Measurements from ENCODE around the gene MORN1.

GRCh38 chr1:2308844-2309243 is 82.5 kb downstream of the MORN1 start:
- TF ChIP-seq EP300 (IDR thresholded peaks at IDR 0.05; ENCODE audit: borderline replicate concordance) = no peak
- TF ChIP-seq NFIC (IDR thresholded peaks at IDR 0.05) = no peak
- TF ChIP-seq YY1 (IDR thresholded peaks at IDR 0.05; ENCODE audit: low read depth) = no peak
- no peak for TF ChIP-seq MAX (IDR thresholded peaks at IDR 0.05)
- TF ChIP-seq, protein P1, sequence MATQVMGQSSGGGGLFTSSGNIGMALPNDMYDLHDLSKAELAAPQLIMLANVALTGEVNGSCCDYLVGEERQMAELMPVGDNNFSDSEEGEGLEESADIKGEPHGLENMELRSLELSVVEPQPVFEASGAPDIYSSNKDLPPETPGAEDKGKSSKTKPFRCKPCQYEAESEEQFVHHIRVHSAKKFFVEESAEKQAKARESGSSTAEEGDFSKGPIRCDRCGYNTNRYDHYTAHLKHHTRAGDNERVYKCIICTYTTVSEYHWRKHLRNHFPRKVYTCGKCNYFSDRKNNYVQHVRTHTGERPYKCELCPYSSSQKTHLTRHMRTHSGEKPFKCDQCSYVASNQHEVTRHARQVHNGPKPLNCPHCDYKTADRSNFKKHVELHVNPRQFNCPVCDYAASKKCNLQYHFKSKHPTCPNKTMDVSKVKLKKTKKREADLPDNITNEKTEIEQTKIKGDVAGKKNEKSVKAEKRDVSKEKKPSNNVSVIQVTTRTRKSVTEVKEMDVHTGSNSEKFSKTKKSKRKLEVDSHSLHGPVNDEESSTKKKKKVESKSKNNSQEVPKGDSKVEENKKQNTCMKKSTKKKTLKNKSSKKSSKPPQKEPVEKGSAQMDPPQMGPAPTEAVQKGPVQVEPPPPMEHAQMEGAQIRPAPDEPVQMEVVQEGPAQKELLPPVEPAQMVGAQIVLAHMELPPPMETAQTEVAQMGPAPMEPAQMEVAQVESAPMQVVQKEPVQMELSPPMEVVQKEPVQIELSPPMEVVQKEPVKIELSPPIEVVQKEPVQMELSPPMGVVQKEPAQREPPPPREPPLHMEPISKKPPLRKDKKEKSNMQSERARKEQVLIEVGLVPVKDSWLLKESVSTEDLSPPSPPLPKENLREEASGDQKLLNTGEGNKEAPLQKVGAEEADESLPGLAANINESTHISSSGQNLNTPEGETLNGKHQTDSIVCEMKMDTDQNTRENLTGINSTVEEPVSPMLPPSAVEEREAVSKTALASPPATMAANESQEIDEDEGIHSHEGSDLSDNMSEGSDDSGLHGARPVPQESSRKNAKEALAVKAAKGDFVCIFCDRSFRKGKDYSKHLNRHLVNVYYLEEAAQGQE (IDR thresholded peaks at IDR 0.05; ENCODE audit: low read depth) = no peak
- TF ChIP-seq RAD21 (IDR thresholded peaks at IDR 0.05; ENCODE audit: low read depth) = no peak
- TF ChIP-seq TEAD4 (IDR thresholded peaks at IDR 0.05) = no peak
- no peak for TF ChIP-seq ZBTB7A (IDR thresholded peaks at IDR 0.05; ENCODE audit: low read depth)
- no peak for TF ChIP-seq TAF1 (IDR thresholded peaks at IDR 0.05; ENCODE audit: low read depth)
- no peak for TF ChIP-seq FOXM1 (IDR thresholded peaks at IDR 0.05; ENCODE audit: borderline replicate concordance, low read depth)
- no peak for TF ChIP-seq CREB1 (IDR thresholded peaks at IDR 0.05; ENCODE audit: low read depth)
- no peak for TF ChIP-seq CEBPB (IDR thresholded peaks at IDR 0.05)
